GM23338 (cell line): ENCODE measurements around the gene ZNF592. TPM values are rescaled to one million over a fixed set of nuclear protein-coding genes. Genes with fewer than 3 reads are reported as not detected.

Experiments
- ATAC-seq: fragments of 200-7000 bp; cut with Tn5 transposase; 3 replicates; pipeline ENCODE4 v1.9.1; 2020
- DNase-seq: peaks from one replicate; pipeline ENCODE4 v3.0.0-alpha.2; 2015; ENCODE audit warnings: low spot score
- H2AFZ ChIP-seq: fragments of 200-600 bp; sonication (generic); 2 replicates; pipeline ENCODE4 v1.8.0; 2016; ENCODE audit warnings: antibody characterized with exemption, mild to moderate bottlenecking, moderate library complexity
- H3F3A ChIP-seq: fragments of 200-600 bp; sonication (generic); replicated peaks from 2 replicates; pipeline ENCODE4 v1.8.0; 2017; ENCODE audit warnings: antibody characterized with exemption, mixed run types, low read depth
- H3K27ac ChIP-seq: fragments of 200-600 bp; sonication (generic); 2 replicates; pipeline ENCODE4 v1.6.1; 2016; ENCODE audit warnings: low read depth
- H3K27me3 ChIP-seq: fragments of 200-600 bp; sonication (generic); 2 replicates; pipeline ENCODE4 v1.8.0; 2016; ENCODE audit warnings: mild to moderate bottlenecking, mixed run types, moderate library complexity; ENCODE audit not compliant: insufficient read depth
- H3K36me3 ChIP-seq: fragments of 200-600 bp; sonication (generic); 2 replicates; pipeline ENCODE4 v1.8.0; 2016; ENCODE audit warnings: mild to moderate bottlenecking; ENCODE audit not compliant: insufficient read depth
- H3K4me1 ChIP-seq: fragments of 200-600 bp; sonication (generic); 2 replicates; pipeline ENCODE4 v1.8.0; 2016; ENCODE audit warnings: mild to moderate bottlenecking, moderate library complexity; ENCODE audit not compliant: insufficient read depth
- H3K4me2 ChIP-seq: fragments of 200-600 bp; sonication (generic); 2 replicates; pipeline ENCODE4 v1.7.1; 2017; ENCODE audit warnings: mixed run types
- H3K4me3 ChIP-seq: fragments of 200-600 bp; sonication (generic); 2 replicates; pipeline ENCODE4 v1.6.1; 2016; ENCODE audit warnings: mixed run types
- H3K79me2 ChIP-seq: fragments of 200-600 bp; sonication (generic); replicated peaks from 2 replicates; pipeline ENCODE4 v1.8.0; 2017; ENCODE audit warnings: mild to moderate bottlenecking; ENCODE audit not compliant: insufficient read depth
- H3K9me2 ChIP-seq: fragments of 200-600 bp; sonication (generic); 2 replicates; pipeline ENCODE4 v1.8.0; 2017; ENCODE audit not compliant: insufficient read depth
- H4K20me1 ChIP-seq: fragments of 200-600 bp; sonication (generic); replicated peaks from 2 replicates; pipeline ENCODE4 v1.8.0; 2017; ENCODE audit warnings: mild to moderate bottlenecking; ENCODE audit not compliant: insufficient read depth
- H3K27ac Mint-ChIP-seq: 2 replicates; pipeline ENCODE4 v1.8.0; 2020; ENCODE audit warnings: inconsistent platforms, mild to moderate bottlenecking, moderate library complexity, mixed read lengths
- H3K27me3 Mint-ChIP-seq: 3 replicates; pipeline ENCODE4 v1.8.0; 2022; ENCODE audit warnings: low read depth, mild to moderate bottlenecking, moderate library complexity, mixed read lengths, inconsistent platforms; ENCODE audit not compliant: insufficient read depth, poor library complexity
- H3K36me3 Mint-ChIP-seq: 3 replicates; pipeline ENCODE4 v1.8.0; 2021; ENCODE audit warnings: low read depth, mild to moderate bottlenecking, inconsistent platforms, moderate library complexity, mixed read lengths
- H3K4me1 Mint-ChIP-seq: 3 replicates; pipeline ENCODE4 v1.8.0; 2020; ENCODE audit warnings: mild to moderate bottlenecking, inconsistent platforms, mixed read lengths
- H3K4me3 Mint-ChIP-seq: 3 replicates; pipeline ENCODE4 v1.8.0; 2021; ENCODE audit warnings: moderate library complexity, mild to moderate bottlenecking, inconsistent platforms, mixed read lengths
- H3K9me3 Mint-ChIP-seq: 3 replicates; pipeline ENCODE4 v1.8.0; 2020; ENCODE audit warnings: moderate library complexity, mild to moderate bottlenecking, inconsistent platforms, mixed read lengths
- CREB1 ChIP-seq: fragments of 250-450 bp; sonication (Bioruptor Pico); IDR thresholded peaks from 2 replicates; pipeline ENCODE4 v1.5.0; 2020; ENCODE audit warnings: low read depth, mild to moderate bottlenecking, moderate library complexity
- CTCF ChIP-seq, 2 experiments: fragments of 200-600 bp in 1 of 2; sonication (generic) in 1 of 2; conservative IDR thresholded peaks; 2 replicates each; pipeline versions ENCODE4 v1.5.1 to v1.6.1; 2016 to 2017; ENCODE audit warnings: antibody characterized with exemption in 2 of 2, low read depth in 2 of 2, mild to moderate bottlenecking in 2 of 2, moderate library complexity in 1 of 2
- ETS1 ChIP-seq: IDR thresholded peaks from 2 replicates; pipeline ENCODE4 v1.6.1; 2016; ENCODE audit warnings: antibody characterized with exemption
- EZH2 ChIP-seq: fragments of 200-600 bp; sonication (generic); IDR thresholded peaks from one replicate; pipeline ENCODE4 v1.8.0; 2017; ENCODE audit warnings: antibody characterized with exemption, mild to moderate bottlenecking, low read depth; ENCODE audit not compliant: unreplicated experiment
- EZH2phosphoT487 ChIP-seq: fragments of 200-600 bp; sonication (generic); IDR thresholded peaks from one replicate; pipeline ENCODE4 v1.8.1; 2018; ENCODE audit warnings: antibody characterized with exemption; ENCODE audit not compliant: unreplicated experiment
- JUNB ChIP-seq: IDR thresholded peaks from one replicate; pipeline ENCODE4 v1.6.1; 2016; ENCODE audit warnings: antibody characterized with exemption; ENCODE audit not compliant: unreplicated experiment
- NANOG ChIP-seq: IDR thresholded peaks from 2 replicates; pipeline ENCODE4 v1.6.1; 2016; ENCODE audit warnings: antibody characterized with exemption, borderline replicate concordance
- POLR2AphosphoS5 ChIP-seq: IDR thresholded peaks from 2 replicates; pipeline ENCODE4 v1.6.1; 2016; ENCODE audit warnings: antibody characterized with exemption, low read depth
- REST ChIP-seq: IDR thresholded peaks from one replicate; pipeline ENCODE4 v1.6.1; 2018; ENCODE audit warnings: antibody characterized with exemption; ENCODE audit not compliant: unreplicated experiment
- STAT1 ChIP-seq: IDR thresholded peaks from one replicate; pipeline ENCODE4 v1.6.1; 2016; ENCODE audit warnings: antibody characterized with exemption; ENCODE audit not compliant: unreplicated experiment
- ZNF114 ChIP-seq: fragments of 250-450 bp; sonication (Bioruptor Pico); IDR thresholded peaks from 2 replicates; pipeline ENCODE4 v1.5.0; 2020; ENCODE audit warnings: mild to moderate bottlenecking, moderate library complexity
- ZNF331 ChIP-seq: fragments of 250-450 bp; sonication (Bioruptor Pico); IDR thresholded peaks from 2 replicates; pipeline ENCODE4 v1.5.0; 2020; ENCODE audit warnings: low read depth, mild to moderate bottlenecking, moderate library complexity
- ZNF462 ChIP-seq: fragments of 250-450 bp; sonication (Bioruptor Pico); IDR thresholded peaks from 2 replicates; pipeline ENCODE4 v1.5.0; 2020; ENCODE audit warnings: mild to moderate bottlenecking, moderate library complexity
- polyA plus RNA-seq: library from polyadenylated mRNA; unstranded; fragments of >200 nt; fragmentation: Nextera tagmentation; extraction: Ambion mirVana; gene quantifications from 2 replicates; pipeline ENCODE4 v1.2.1, GENCODE V29; 2016
- total RNA-seq: library from RNA; depleted of rRNA; stranded (reverse); fragments of >200 nt; shearing (Covaris generic); gene quantifications from 2 replicates; pipeline ENCODE4 v1.2.3, GENCODE V29; 2014

Gene ZNF592
- total and polyA plus RNA-seq, 2 experiments from 2014 or later = 4.4 to 21.4 TPM

GRCh38 chr15:84764989-84765388, 16.6 kb downstream of the ZNF592 start:
- no peak for TF ChIP-seq EZH2phosphoT487
- no peak for TF ChIP-seq ZNF462 (CRISPR knock-in tag)
- no peak for TF ChIP-seq EZH2
- no peak for TF ChIP-seq STAT1
- TF ChIP-seq ETS1 = no peak
- no peak for TF ChIP-seq CREB1 (CRISPR knock-in tag)
- TF ChIP-seq NANOG = no peak
- no peak for TF ChIP-seq REST
- TF ChIP-seq POLR2AphosphoS5 = no peak
- TF ChIP-seq ZNF114 = no peak
- no peak for TF ChIP-seq CTCF (conservative IDR thresholded peaks at IDR 0.05; ENCODE audit: low read depth in 2 of 2)
- TF ChIP-seq ZNF331 = no peak
- TF ChIP-seq JUNB = no peak
- Histone ChIP-seq H3K4me3 (no peak overlapping the region), H3K27me3 (no peaks in the 10 kb centered on the region), H3K36me3 (no peaks in the 10 kb centered on the region), H3K4me2 (no peak overlapping the region), H4K20me1 (peaks cover 11% of the 10 kb centered on the region; the same call in 1 of the 2 replicates), H3K9me2 (no peaks in the 10 kb centered on the region), H3K79me2 (peaks cover 84% of the 10 kb centered on the region), H3F3A (0 out of 2 replicates have a peak, but pooled peaks cover 4% of the 10 kb centered on the region), H2AFZ (no peak overlapping the region), H3K27ac (no peak overlapping the region), H3K4me1 (no peaks in the 10 kb centered on the region; the same call in 1 of the 2 replicates)
- DNase-seq (no peak), ATAC-seq (no peak)
- Mint-ChIP-seq H3K36me3 (peaks cover 24% of the 10 kb centered on the region), H3K4me1 (peaks cover 4% of the 10 kb centered on the region; the same call in 1 of the 3 replicates), H3K27me3 (no peaks in the 10 kb centered on the region), H3K4me3 (no peak overlapping the region), H3K9me3 (no peaks in the 10 kb centered on the region), H3K27ac (no peak overlapping the region)
